HG02885 (cell line): Measurements from ENCODE around the gene FKBP1A.
"Not testable (repeated sequence)": the region's sequence is repeated elsewhere in the genome, so short reads cannot be mapped to it uniquely, and the experiment has no call there.

Experiments used
- ATAC-seq: cut with Tn5 transposase; IDR thresholded peaks from one replicate; pipeline ENCODE4 v1.9.1; 2021; ENCODE audit warnings: mild to moderate bottlenecking; ENCODE audit not compliant: unreplicated experiment, poor library complexity

FKBP1A gene

DNA sequence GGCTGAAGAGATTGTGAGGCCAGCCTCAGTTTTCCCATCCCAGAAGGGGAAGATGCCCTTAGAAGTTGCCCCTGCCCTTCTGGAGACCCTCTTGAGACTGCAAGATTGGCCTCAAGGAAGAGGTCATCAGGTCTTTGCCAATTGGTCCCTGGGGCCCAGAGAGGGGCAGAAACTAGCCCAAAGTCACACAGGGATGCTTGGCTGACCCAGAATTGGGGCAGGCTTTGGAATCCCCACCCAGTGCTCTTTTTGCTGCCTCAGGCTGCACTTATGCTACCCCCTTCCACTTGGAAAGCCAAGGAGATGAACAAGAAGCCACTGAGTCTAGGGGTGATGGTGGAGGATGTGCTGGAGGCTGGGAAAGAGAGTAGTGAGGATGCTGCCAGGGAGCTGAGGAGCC lies 24.9 kb upstream of the FKBP1A start:
- ATAC-seq: no peak

DNA sequence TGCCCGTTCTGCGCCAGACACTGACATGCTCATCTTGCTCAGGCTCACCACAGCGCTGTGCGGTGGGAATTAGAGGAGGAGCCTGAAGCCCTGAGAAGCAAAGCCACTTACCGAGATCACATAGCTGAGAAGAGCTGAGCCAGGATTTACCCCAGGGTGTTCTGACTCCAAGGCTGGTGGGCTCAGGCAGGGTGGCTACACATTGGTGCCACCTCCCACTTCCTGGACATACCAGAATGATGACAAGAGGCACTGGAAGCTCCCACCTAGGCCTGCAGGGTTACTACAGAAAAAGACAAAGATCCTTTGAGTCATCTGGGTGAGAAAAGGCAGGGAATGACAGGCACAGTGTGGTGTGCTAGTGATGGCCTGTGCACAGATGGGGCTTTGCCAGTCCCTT lies 24.4 kb upstream of the FKBP1A start:
- no peak for ATAC-seq

- no peak for ATAC-seq
These were observed 23.0 kb upstream of the FKBP1A start for GRCh38 chr20:1415667-1416468.

GRCh38 chr20:1414982-1415381 lies 22.1 kb upstream of the FKBP1A start:
- ATAC-seq: no peak

DNA sequence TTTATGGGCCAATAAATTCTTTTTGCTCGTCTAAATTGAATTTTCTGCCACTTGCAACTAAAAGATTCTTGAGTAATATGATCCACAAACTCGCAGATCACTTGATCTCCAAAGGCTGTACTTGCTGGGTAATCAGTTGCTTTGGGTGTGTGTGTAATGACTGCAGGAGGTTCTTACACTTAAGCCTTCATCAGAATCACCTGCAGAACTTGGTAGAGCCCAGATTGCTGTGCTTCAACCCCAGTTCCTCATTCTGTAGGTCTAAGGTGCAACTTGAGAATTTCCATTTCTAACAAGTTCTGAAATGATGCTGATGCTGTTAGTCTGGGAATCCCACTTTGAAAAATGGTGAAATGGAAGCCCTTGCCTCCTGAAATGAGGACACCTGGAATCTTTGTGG lies 12.9 kb upstream of the FKBP1A start:
- no peak for ATAC-seq

- ATAC-seq: no peak
These were observed 10.8 kb upstream of the FKBP1A start for GRCh38 chr20:1403624-1404023.

DNA sequence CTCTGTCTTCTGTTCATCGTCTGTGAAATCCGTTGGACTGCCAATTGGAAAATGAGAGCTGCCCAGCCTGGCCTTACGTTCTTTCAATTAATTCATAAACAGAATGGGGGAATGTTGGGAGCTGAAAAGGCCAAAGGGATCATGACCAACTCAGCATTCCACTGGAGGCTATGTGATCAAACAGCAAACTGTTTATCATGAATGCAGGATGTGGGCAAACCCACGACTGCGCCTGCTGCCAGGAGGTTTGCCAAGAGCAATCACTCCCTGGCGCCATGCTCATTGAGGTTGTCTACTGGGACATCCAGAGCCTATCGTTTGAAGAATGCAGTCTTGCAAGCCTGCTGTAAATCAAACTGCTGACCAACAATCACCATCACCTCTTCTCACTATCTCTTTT lies 9.3 kb upstream of the FKBP1A start:
- no peak for ATAC-seq

GRCh38 chr20:1401451-1401907 lies 8.6 kb upstream of the FKBP1A start:
- ATAC-seq: no peak

DNA sequence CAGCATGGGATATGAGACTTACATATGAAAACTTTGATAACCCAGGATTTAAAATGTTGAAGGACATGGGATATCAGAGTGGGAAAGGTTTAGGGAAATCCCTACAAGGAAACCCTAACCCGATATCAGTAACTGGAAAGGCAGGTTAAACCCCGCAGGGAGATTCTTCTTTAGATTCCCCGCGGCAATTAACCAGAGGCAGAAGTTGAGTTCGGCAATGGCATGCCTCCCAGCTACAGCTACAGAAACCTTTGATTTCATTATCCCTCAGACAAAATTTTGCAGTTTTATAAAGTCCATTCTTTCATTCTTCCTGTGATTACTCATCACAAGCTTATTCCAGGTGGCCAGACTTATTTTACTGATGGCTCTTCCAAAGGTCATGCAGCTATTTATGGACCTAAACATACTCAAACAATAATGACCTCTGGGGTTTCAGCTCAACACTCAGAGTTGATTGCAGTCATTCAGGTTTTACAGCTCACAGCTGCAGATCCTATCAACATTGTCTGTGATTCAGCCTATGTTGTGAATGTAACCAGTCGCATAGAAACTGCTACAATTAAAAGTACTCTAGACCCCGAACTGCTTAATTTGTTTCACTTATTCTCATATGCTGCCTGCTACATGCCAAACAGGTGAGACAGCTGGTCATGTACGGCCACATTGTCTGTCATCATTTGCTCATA lies 7.0 kb upstream of the FKBP1A start:
- ATAC-seq: not testable (repeated sequence)

- not testable (repeated sequence) for ATAC-seq
These were observed 5.3 kb upstream of the FKBP1A start for GRCh38 chr20:1398185-1398584.

- ATAC-seq: no peak
These were observed 4.9 kb upstream of the FKBP1A start for GRCh38 chr20:1397710-1398109.

DNA sequence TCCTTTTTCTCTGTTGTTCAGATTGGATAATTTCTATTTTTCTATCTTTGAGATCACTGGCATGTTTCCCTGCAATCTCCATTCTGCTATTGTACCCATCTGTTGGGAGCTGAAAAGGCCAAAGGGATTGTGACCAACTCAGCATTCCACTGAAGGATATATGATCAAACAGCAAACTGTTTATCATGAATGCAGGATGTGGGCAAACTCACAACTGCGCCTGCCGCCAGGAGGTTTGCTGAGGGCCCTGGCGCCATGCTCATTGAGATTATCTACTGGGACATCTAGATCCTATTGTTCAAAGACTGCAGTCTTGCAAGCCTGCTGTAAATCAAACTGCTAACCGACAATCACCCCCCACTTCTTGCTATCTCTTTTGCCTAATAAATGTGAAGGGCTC lies 3.8 kb upstream of the FKBP1A start:
- no peak for ATAC-seq

GRCh38 chr20:1396264-1396663 lies 3.4 kb upstream of the FKBP1A start:
- no peak for ATAC-seq

- no peak for ATAC-seq
These were observed 1.8 kb upstream of the FKBP1A start for GRCh38 chr20:1394686-1395085.

DNA sequence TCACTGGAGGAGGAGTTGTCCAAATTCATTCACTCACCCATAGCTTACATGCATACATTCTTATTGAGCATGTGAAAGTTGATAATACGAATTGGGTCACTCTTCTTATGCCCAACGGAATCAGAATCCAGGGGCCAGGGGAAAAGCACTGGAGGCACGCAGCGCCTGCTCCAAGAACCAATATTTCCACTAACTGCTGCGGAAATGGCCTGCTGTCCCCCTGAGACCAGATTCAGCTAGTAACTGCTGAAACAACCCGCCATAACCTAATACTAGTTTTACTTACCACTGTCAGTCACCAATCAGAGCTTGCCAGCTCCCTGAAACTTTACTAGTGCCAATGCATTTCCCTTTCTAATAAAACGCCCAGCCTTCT lies 641 bp upstream of the FKBP1A start:
- ATAC-seq: no peak

- no peak for ATAC-seq
These were observed 486 bp downstream of the FKBP1A start for GRCh38 chr20:1392443-1392692.

DNA sequence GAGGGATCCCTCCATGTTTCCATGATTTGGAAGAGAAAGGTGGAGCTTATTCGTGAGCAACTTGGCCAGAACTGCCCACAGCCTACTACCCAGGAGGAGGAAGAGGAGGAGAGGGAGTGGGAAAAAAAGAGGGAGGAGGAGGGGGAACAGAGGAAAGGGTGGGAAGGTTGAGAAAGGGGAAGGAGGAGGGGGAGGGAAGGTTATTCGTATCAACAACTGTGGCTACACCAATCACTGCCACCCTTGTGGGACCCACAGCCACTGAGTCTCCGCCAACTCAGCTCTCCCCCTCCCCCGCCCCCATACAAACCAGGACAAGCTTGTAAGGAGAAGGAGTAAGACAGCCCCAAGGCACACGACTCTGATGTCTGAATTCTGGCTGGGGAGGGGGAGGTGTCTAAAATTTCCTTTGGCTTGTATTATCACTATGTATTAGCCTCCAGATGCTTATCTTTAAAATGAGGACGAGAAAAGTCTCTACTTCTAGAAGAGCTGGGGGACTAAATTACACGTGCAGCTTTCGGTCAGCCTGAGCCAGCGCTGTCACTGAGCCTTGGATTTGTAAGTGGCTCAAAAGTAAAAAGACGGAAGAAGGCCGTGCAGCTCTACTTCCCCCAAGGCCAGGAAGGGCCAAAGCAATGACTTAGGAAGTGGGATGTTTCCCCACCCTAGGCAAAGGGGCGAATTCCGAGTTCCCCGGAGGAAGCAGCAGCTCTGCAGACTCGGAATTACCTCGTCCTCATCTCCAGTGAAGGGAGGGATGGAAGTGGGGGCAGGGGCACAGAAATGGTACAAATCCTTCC lies 1.0 kb downstream of the FKBP1A start:
- no peak for ATAC-seq

- no peak for ATAC-seq
These were observed 2.1 kb downstream of the FKBP1A start for GRCh38 chr20:1390581-1391403.

- no peak for ATAC-seq
These were observed 2.9 kb downstream of the FKBP1A start for GRCh38 chr20:1389703-1390580.
